GM19023 (cell line): ENCODE results near the gene GLB1L3.
"Not testable (repeated sequence)": the region's sequence is repeated elsewhere in the genome, so short reads cannot be mapped to it uniquely, and the experiment has no call there.

ENCODE experiments used
- ATAC-seq: cut with Tn5 transposase; IDR thresholded peaks from one replicate; pipeline ENCODE4 v1.9.1; 2021; ENCODE audit warnings: mild to moderate bottlenecking, moderate library complexity; ENCODE audit not compliant: unreplicated experiment

Gene GLB1L3

GRCh38 chr11:134341805-134342571, 65.8 kb downstream of the GLB1L3 start:
- no peak for ATAC-seq

GRCh38 chr11:134342572-134343340, 66.6 kb downstream of the GLB1L3 start:
- no peak for ATAC-seq

- no peak for ATAC-seq
Measured at GRCh38 chr11:134343646-134344045, 67.5 kb downstream of the GLB1L3 start.

GRCh38 chr11:134344497-134345236, 68.5 kb downstream of the GLB1L3 start:
- ATAC-seq: not testable (repeated sequence)

GRCh38 chr11:134345237-134345550, 69.0 kb downstream of the GLB1L3 start:
- ATAC-seq: no peak

GRCh38 chr11:134346101-134346975, 70.2 kb downstream of the GLB1L3 start:
- no peak for ATAC-seq

- no peak for ATAC-seq
Measured at GRCh38 chr11:134346976-134347350, 70.8 kb downstream of the GLB1L3 start.

GRCh38 chr11:134347441-134347840, 71.3 kb downstream of the GLB1L3 start:
- ATAC-seq: no peak

DNA sequence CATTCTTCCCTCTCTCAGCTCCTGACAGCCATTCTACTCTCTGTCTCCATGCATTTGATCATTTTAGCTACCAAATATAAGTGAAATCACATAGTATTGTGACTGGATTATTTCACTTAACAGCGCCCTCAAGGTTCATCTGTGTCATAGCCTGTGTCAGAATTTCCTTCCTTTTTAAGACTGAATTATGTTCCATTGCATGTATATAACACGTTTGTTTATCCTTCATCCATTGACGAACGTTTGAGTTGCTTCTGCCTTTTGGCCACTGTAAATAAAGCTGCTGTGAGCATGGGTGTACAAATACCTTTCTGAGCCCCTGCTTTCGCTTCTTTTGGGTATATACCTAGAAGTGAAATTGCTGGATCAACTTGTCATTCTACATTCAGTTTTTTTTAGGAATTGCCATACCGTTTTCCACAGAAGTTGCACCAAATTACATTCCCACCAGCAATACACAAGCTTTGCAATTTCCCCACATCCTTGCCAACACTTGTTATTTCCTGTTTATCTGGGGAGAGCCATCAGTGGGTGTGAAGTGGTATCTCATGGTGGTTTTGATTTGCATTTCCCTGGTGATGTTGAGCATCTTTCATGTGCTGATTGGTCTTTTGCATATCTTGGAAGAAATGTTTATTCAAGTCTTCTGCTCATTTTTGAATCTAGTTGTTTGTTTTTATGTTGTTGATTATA, 73.1 kb downstream of the GLB1L3 start:
- no peak for ATAC-seq

- no peak for ATAC-seq
Measured at GRCh38 chr11:134349802-134350355, 73.7 kb downstream of the GLB1L3 start.

GRCh38 chr11:134350381-134350780, 74.2 kb downstream of the GLB1L3 start:
- no peak for ATAC-seq

GRCh38 chr11:134352111-134352510, 75.9 kb downstream of the GLB1L3 start:
- ATAC-seq: no peak

- ATAC-seq: no peak
Measured at GRCh38 chr11:134355136-134355535, 79.0 kb downstream of the GLB1L3 start.

- ATAC-seq: no peak
Measured at GRCh38 chr11:134355656-134356055, 79.5 kb downstream of the GLB1L3 start.

GRCh38 chr11:134356656-134357544, 80.7 kb downstream of the GLB1L3 start:
- ATAC-seq: no peak

DNA sequence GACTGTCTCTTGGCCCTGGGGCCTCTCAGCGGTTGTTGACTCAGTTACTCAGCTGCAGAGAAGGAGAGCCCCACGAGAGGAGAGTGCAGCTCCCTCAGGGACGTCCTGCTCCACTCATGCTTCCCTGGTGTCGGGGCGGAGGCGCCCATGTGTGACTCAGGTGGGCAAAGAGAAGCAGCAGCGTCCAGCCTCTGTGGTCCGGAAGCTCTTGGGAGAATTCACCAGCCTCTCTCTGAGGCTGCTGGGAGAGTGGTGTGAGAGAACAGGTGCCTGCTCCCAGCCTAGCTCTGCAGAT, 81.3 kb downstream of the GLB1L3 start:
- no peak for ATAC-seq

GRCh38 chr11:134358165-134358855, 82.1 kb downstream of the GLB1L3 start:
- no peak for ATAC-seq

GRCh38 chr11:134358856-134359490, 82.8 kb downstream of the GLB1L3 start:
- no peak for ATAC-seq
